HG03045 (cell line): ENCODE measurements around the gene ARMCX4.
"Not testable (repeated sequence)": the region's sequence is repeated elsewhere in the genome, so short reads cannot be mapped to it uniquely, and the experiment has no call there.

Source experiments
- ATAC-seq: cut with Tn5 transposase; IDR thresholded peaks from one replicate; pipeline ENCODE4 v1.9.1; 2021; ENCODE audit warnings: mild to moderate bottlenecking, moderate library complexity; ENCODE audit not compliant: unreplicated experiment

ARMCX4 gene

GRCh38 chrX:101485212-101485949, at the start of gene ARMCX4:
ARMCX4 (plus strand) TSS chrX:101485456; CDS start chrX:101488590, 3,134 bp downstream.
- peak; percentile 78 for ATAC-seq

- ATAC-seq, result no peak
Observed at GRCh38 chrX:101442085-101442484, 43.2 kb upstream of the ARMCX4 start.

GRCh38 chrX:101449279-101449678, 36.0 kb upstream of the ARMCX4 start:
- ATAC-seq, result no peak

- ATAC-seq, result no peak
Observed at GRCh38 chrX:101450085-101450484, 35.2 kb upstream of the ARMCX4 start.

- no peak for ATAC-seq
Observed at GRCh38 chrX:101450961-101451360, 34.3 kb upstream of the ARMCX4 start.

GRCh38 chrX:101452056-101452455, 33.2 kb upstream of the ARMCX4 start:
- no peak for ATAC-seq

GRCh38 chrX:101460669-101461068, 24.6 kb upstream of the ARMCX4 start:
- no peak for ATAC-seq

- no peak for ATAC-seq
Observed at GRCh38 chrX:101462892-101463291, 22.4 kb upstream of the ARMCX4 start.

- ATAC-seq, result no peak
Observed at GRCh38 chrX:101478366-101478765, 6.9 kb upstream of the ARMCX4 start.

GRCh38 chrX:101482296-101482695, 3.0 kb upstream of the ARMCX4 start:
- no peak for ATAC-seq

- ATAC-seq, result no peak
Observed at GRCh38 chrX:101483705-101484104, 1.6 kb upstream of the ARMCX4 start.

- ATAC-seq, result no peak
Observed at GRCh38 chrX:101484135-101484534, 1.1 kb upstream of the ARMCX4 start.

- no peak for ATAC-seq
Observed at GRCh38 chrX:101488796-101489195, 3.5 kb downstream of the ARMCX4 start.

- no peak for ATAC-seq
Observed at GRCh38 chrX:101491943-101492342, 6.7 kb downstream of the ARMCX4 start.

- no peak for ATAC-seq
Observed at GRCh38 chrX:101493225-101493624, 8.0 kb downstream of the ARMCX4 start.

GRCh38 chrX:101502929-101503328, 17.7 kb downstream of the ARMCX4 start:
- not testable (repeated sequence) for ATAC-seq

GRCh38 chrX:101507372-101507771, 22.1 kb downstream of the ARMCX4 start:
- no peak for ATAC-seq

- ATAC-seq, result no peak
Observed at GRCh38 chrX:101507986-101508385, 22.7 kb downstream of the ARMCX4 start.

GRCh38 chrX:101530944-101531343, 45.7 kb downstream of the ARMCX4 start:
- ATAC-seq, result no peak
